Heart left ventricle (tissue), 13 donors: Measurements from ENCODE around the gene LMTK3.

Experiments used
- POLR2A ChIP-seq, 2 donors: fragments of 450-650 bp; IDR thresholded peaks; one replicate each; pipeline ENCODE4 v1.6.1; 2017; ENCODE audit warnings: antibody characterized with exemption in 2 of 2, mild to moderate bottlenecking in 2 of 2, moderate library complexity in 2 of 2
- TF ChIP-seq, protein P1 (sequence below), 12 donors: fragments of 200-600 bp; sonication (generic) in 4 of 12; IDR thresholded peaks; one replicate each; pipeline versions ENCODE4 v1.5.0 to v1.8.0; 2018 to 2022; ENCODE audit warnings: antibody characterized with exemption in 12 of 12, mild to moderate bottlenecking in 5 of 12
- donor health status: ischemic (EF 13 %, LVEDD 7.1; RV severe dilation, severe dysfunction).
- donor health status: DM: no; HTN: yes; CAD: no.
- donor health status: DM: no; HTN: no; CAD: no.
- donor health status: ischemic (EF 25% LVEDD 6.9; RV normal size, moderate dysfunction).
- donor health status: ischemic (EF 25% LVEDD 5.7; RV mildly dilated, moderate dysfunction).
- donor health status: ischemic (EF 35%, LVEDD 5.7; RV mildly dilated, moderate dysfunction).
- donor health status: nonischemic (EF 11% LVEDD 7.7; RV severe dilation, severe dysfunction).
- donor health status: DM: yes; HTN: yes; CAD: no.
- donor health status: PGD.
- donor health status: ischemic (EF 29% LVEDD 5.4; RV normal size, mild dysfunction).
- donor health status: nonischemic (EF 23%, LVEDD 6.1; RV moderate dilation, normal function).

DNA sequence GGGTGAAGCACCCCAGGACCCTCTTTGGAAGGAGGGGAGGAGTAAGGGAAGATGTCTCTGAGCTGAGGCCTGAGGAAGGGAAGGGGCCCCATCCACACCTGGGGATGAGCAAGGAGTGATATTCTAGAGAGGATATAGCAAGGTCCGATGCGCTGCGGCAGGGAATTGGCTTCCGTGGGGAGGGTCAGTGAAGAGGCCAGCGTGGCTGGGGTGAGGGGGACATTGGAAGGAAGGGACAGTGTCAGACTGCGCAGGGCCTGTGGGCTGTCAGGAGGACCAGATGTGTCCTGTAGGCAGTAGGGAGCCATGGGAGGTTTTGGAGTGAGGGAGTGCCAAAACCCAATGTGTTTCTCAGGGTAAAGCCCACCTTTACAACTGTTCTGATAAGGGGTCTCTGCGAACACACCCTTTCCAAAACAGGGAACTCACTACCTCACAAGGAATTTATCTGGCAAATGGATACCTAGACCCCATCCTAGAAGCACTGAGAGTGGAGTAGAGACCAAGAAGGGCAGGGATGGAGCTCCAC, 3.7 kb downstream of the LMTK3 start:
- TF ChIP-seq, protein P1, sequence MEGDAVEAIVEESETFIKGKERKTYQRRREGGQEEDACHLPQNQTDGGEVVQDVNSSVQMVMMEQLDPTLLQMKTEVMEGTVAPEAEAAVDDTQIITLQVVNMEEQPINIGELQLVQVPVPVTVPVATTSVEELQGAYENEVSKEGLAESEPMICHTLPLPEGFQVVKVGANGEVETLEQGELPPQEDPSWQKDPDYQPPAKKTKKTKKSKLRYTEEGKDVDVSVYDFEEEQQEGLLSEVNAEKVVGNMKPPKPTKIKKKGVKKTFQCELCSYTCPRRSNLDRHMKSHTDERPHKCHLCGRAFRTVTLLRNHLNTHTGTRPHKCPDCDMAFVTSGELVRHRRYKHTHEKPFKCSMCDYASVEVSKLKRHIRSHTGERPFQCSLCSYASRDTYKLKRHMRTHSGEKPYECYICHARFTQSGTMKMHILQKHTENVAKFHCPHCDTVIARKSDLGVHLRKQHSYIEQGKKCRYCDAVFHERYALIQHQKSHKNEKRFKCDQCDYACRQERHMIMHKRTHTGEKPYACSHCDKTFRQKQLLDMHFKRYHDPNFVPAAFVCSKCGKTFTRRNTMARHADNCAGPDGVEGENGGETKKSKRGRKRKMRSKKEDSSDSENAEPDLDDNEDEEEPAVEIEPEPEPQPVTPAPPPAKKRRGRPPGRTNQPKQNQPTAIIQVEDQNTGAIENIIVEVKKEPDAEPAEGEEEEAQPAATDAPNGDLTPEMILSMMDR (IDR thresholded peaks at IDR 0.05): no peak
- TF ChIP-seq POLR2A (IDR thresholded peaks at IDR 0.05): no peak
